K562 (cell line): ENCODE measurements around the gene GLP1R. TPM values are rescaled to one million over a fixed set of nuclear protein-coding genes. Genes with fewer than 3 reads are reported as not detected.

Experiments
- ATAC-seq: fragments of 200-7000 bp; cut with Tn5 transposase; 3 replicates; pipeline ENCODE4 v1.9.1; 2020; ENCODE audit warnings: moderate library complexity
- BruUV-seq: library from RNA; stranded (reverse); fragments of 400-500 nt; replicated peaks from 2 replicates; lab custom pipeline; 2021; lab: Mats Ljungman, UMichigan
- CTCF ChIA-PET: fragments of 300-600 bp; formaldehyde crosslinking; extraction: SDS; loops from one replicate; lab custom pipeline; 2021; ENCODE audit warnings: low intra/inter-chr PET ratio; lab: Yijun Ruan, JAX
- POLR2A ChIA-PET: fragments of 300-600, 350-650 bp; sonication (Branson Sonifier 250); formaldehyde crosslinking; extraction: SDS; loops from one replicate; lab custom pipeline; 2021; ENCODE audit warnings: antibody characterized with exemption, inconsistent platforms; lab: Yijun Ruan, JAX
- DNase-seq, 4 experiments: peaks; one replicate each; pipeline versions ENCODE4 v3.0.0 to v3.0.0-alpha.2; 2011 to 2018; ENCODE audit warnings: low spot score in 3 of 4, mixed read lengths in 3 of 4; ENCODE audit errors: extremely low read depth in 1 of 4
- FAIRE-seq: peaks from 2 replicates; lab custom pipeline; 2011; peaks lifted over from hg19 to GRCh38; lab: Jason Lieb, UNC
- H2AFZ ChIP-seq: 2 replicates; pipeline ENCODE4 v1.6.0; 2011; ENCODE audit warnings: low read depth, low read length, control low read depth, inconsistent platforms
- H3K27ac ChIP-seq: fragments of 200-600 bp; 3 replicates; pipeline ENCODE4 v1.8.0; 2011; ENCODE audit warnings: low read depth, mild to moderate bottlenecking, control low read depth, inconsistent platforms, low read length, moderate library complexity, mixed read lengths; ENCODE audit errors: extremely low read depth
- H3K27me3 ChIP-seq, 2 experiments: fragments of 300-600 bp in 1 of 2; 2 replicates in 1 of 2; 3 replicates in 1 of 2; pipeline versions ENCODE4 v1.6.0 to v1.8.0; 2011; ENCODE audit warnings: inconsistent platforms in 2 of 2, low read length in 2 of 2, mild to moderate bottlenecking in 1 of 2, mixed read lengths in 1 of 2, moderate library complexity in 1 of 2; ENCODE audit not compliant: control insufficient read depth in 2 of 2, insufficient read depth in 2 of 2
- H3K36me3 ChIP-seq: fragments of 300-600 bp; 3 replicates; pipeline ENCODE4 v1.8.0; 2011; ENCODE audit warnings: mild to moderate bottlenecking, low read length, inconsistent platforms; ENCODE audit not compliant: control insufficient read depth, insufficient read depth
- H3K4me1 ChIP-seq, 2 experiments: fragments of 200-600 bp in 1 of 2; replicated peaks in 1 of 2; 2 replicates in 1 of 2; 3 replicates in 1 of 2; pipeline versions ENCODE4 v1.5.1 to v1.8.0; 2011; ENCODE audit warnings: inconsistent platforms in 2 of 2, low read length in 2 of 2, mild to moderate bottlenecking in 1 of 2, mixed read lengths in 1 of 2, moderate library complexity in 1 of 2; ENCODE audit not compliant: control insufficient read depth in 2 of 2, insufficient read depth in 2 of 2
- H3K4me2 ChIP-seq: 2 replicates; pipeline ENCODE4 v1.6.1; 2011; ENCODE audit warnings: low read length, control low read depth, inconsistent platforms, mixed read lengths; ENCODE audit not compliant: insufficient read depth
- H3K4me3 ChIP-seq: fragments of 200-600 bp; sonication (generic), shearing (Covaris generic); 2 replicates; pipeline ENCODE4 v1.5.1; 2016; ENCODE audit warnings: control low read depth, inconsistent platforms
- H3K79me2 ChIP-seq: fragments of 200-600 bp; 3 replicates; pipeline ENCODE4 v1.8.0; 2011; ENCODE audit warnings: low read length, inconsistent platforms; ENCODE audit not compliant: control insufficient read depth, insufficient read depth
- H3K9ac ChIP-seq, 2 experiments: 2 replicates each; pipeline versions ENCODE4 v1.6.0 to v1.6.1; 2011; ENCODE audit warnings: low read depth in 2 of 2, low read length in 2 of 2, control low read depth in 1 of 2, inconsistent platforms in 1 of 2, mild to moderate bottlenecking in 1 of 2, mixed read lengths in 1 of 2; ENCODE audit not compliant: insufficient read depth in 1 of 2
- H3K9me1 ChIP-seq: one replicate; pipeline ENCODE4 v1.6.0; 2011; ENCODE audit warnings: inconsistent platforms, mild to moderate bottlenecking, low read length, moderate library complexity; ENCODE audit not compliant: control insufficient read depth, insufficient read depth
- H3K9me3 ChIP-seq: replicated peaks from 2 replicates; pipeline ENCODE4 v1.5.1; 2011; ENCODE audit warnings: low read depth, low read length, inconsistent platforms; ENCODE audit not compliant: control insufficient read depth, insufficient read depth
- H4K20me1 ChIP-seq: replicated peaks from 2 replicates; pipeline ENCODE4 v1.6.1; 2011; ENCODE audit warnings: low read length, inconsistent platforms, mixed read lengths; ENCODE audit not compliant: control insufficient read depth, insufficient read depth
- ATF7 ChIP-seq: fragments of 450-650 bp; IDR thresholded peaks from 2 replicates; pipeline ENCODE4 v1.7.1; 2014; ENCODE audit warnings: mild to moderate bottlenecking, moderate library complexity
- BCL6 ChIP-seq: fragments of 250-450 bp; sonication (Bioruptor Pico); IDR thresholded peaks from 2 replicates; pipeline ENCODE4 v1.4.0; 2020
- DMBX1 ChIP-seq: fragments of 250-450 bp; sonication (Bioruptor Pico); IDR thresholded peaks from 2 replicates; pipeline ENCODE4 v1.8.0; 2022; ENCODE audit warnings: inconsistent platforms, mild to moderate bottlenecking, moderate library complexity, borderline replicate concordance
- E2F6 ChIP-seq, 2 experiments: IDR thresholded peaks; 2 replicates each; pipeline ENCODE4 v1.6.1; 2011; ENCODE audit warnings: borderline replicate concordance in 1 of 2, control low read depth in 1 of 2, low read depth in 1 of 2, low read length in 1 of 2, mild to moderate bottlenecking in 1 of 2, mixed read lengths in 1 of 2, moderate library complexity in 1 of 2; ENCODE audit not compliant: insufficient read depth in 1 of 2, insufficient read length in 1 of 2, poor library complexity in 1 of 2, severe bottlenecking in 1 of 2; ENCODE audit errors: extremely low read depth in 1 of 2
- GABPB2 ChIP-seq: fragments of 250-450 bp; sonication (Bioruptor Pico); conservative IDR thresholded peaks from 2 replicates; pipeline ENCODE4 v1.5.1; 2021; ENCODE audit warnings: mild to moderate bottlenecking
- HINFP ChIP-seq: fragments of 450-650 bp; conservative IDR thresholded peaks from 2 replicates; pipeline ENCODE4 v1.6.1; 2016; ENCODE audit warnings: missing genetic modification characterization, low read depth, mild to moderate bottlenecking, control low read depth, missing compliant biosample characterization
- HMGXB4 ChIP-seq: sonication (generic); formaldehyde crosslinking; IDR thresholded peaks from 2 replicates; pipeline ENCODE4 v1.8.1; 2023; ENCODE audit warnings: mild to moderate bottlenecking, missing genetic modification reagents
- KHSRP ChIP-seq: fragments of 450-650 bp; IDR thresholded peaks from 2 replicates; pipeline ENCODE4 v1.6.1; 2017
- POLR2AphosphoS5 ChIP-seq: IDR thresholded peaks from 2 replicates; pipeline ENCODE4 v1.6.1; 2011; ENCODE audit warnings: mild to moderate bottlenecking, low read depth, low read length, moderate library complexity; ENCODE audit not compliant: control insufficient read depth, insufficient read depth
- PURB ChIP-seq: sonication (generic); formaldehyde crosslinking; IDR thresholded peaks from 2 replicates; pipeline ENCODE4 v1.9.0; 2021; ENCODE audit warnings: low read depth, mild to moderate bottlenecking, missing genetic modification reagents
- SMARCA5 ChIP-seq: fragments of 450-650 bp; IDR thresholded peaks from 2 replicates; pipeline ENCODE4 v1.6.1; 2016
- TAL1 ChIP-seq: fragments of 450-650 bp; IDR thresholded peaks from 2 replicates; pipeline ENCODE4 v1.6.1; 2016; ENCODE audit warnings: mild to moderate bottlenecking
- U2AF1 ChIP-seq: fragments of 200-400 bp; formaldehyde crosslinking; optimal IDR thresholded peaks from 2 replicates; pipeline ENCODE3; 2017; ENCODE audit warnings: mild to moderate bottlenecking, low read depth, low read length, moderate library complexity
- ZNF592 ChIP-seq: fragments of 450-650 bp; IDR thresholded peaks from 2 replicates; pipeline ENCODE4 v1.6.1; 2017; ENCODE audit warnings: antibody characterized with exemption, mild to moderate bottlenecking
- ZNF79 ChIP-seq: fragments of 250-450 bp; sonication (Bioruptor Pico); IDR thresholded peaks from 2 replicates; pipeline ENCODE4 v1.4.0; 2020; ENCODE audit warnings: low read depth, mild to moderate bottlenecking, moderate library complexity
- in situ Hi-C: fragments of 300-500 bp; cut with MboI; formaldehyde crosslinking; loops from 4 replicates; pipeline ENCODE4 v1.15.0; 2018; ENCODE audit warnings: inconsistent platforms, mixed read lengths
- intact Hi-C: fragments of 100-400 bp; cut with micrococcal nuclease; formaldehyde crosslinking; loops from 2 replicates; pipeline ENCODE4 v1.14.2; 2022
- polyA plus RNA-seq, 8 experiments: library from polyadenylated mRNA; depleted of rRNA in 4 of 8; stranded (reverse) in 5 of 8; unstranded in 3 of 8; fragments of >200 nt; fragmentation: Nextera tagmentation in 2 of 8; fragmentation: Illumina TruSeq in 1 of 8; extraction: Ambion mirVana in 2 of 8; extraction: Trizol in 1 of 8; gene quantifications; 2 replicates each; pipeline versions ENCODE4 v1.2.1 to v1.2.3, GENCODE V29; 2011 to 2014; ENCODE audit warnings: inconsistent platforms in 1 of 8, missing spikeins in 1 of 8
- total RNA-seq, 7 experiments: library from RNA; depleted of rRNA in 6 of 7; stranded (reverse); fragments of >200 nt in 6 of 7; fragmentation: Illumina TruSeq in 2 of 7; extraction: Trizol in 2 of 7; gene quantifications; 2 replicates each; pipeline versions ENCODE4 v1.2.1 to v1.2.3, GENCODE V29; 2011 to 2021; ENCODE audit warnings: low replicate concordance in 1 of 7

The GLP1R gene
- total and polyA plus RNA-seq, 9 of the 15 experiments (the other 6 are each of a cell fraction or from before 2014, with no cell fraction given), result not detected

- Histone ChIP-seq H3K36me3 (no peaks in the 10 kb centered on the region), H3K9me1 (no peaks in the 10 kb centered on the region), H3K4me3 (no peak overlapping the region), H3K4me1 (no peaks in the 10 kb centered on the region), H3K9me3 (no peaks in the 10 kb centered on the region), H3K27me3 (peaks cover 5 to 7% of the 10 kb centered on the region in 2 experiments; a peak in 4 of 5 replicates), H2AFZ (no peak overlapping the region), H3K4me2 (no peak overlapping the region), H4K20me1 (no peaks in the 10 kb centered on the region), H3K9ac (no peak overlapping the region), H3K79me2 (no peaks in the 10 kb centered on the region), H3K27ac (no peak overlapping the region)
- BruUV-seq, result no TSS peak
- CTCF ChIA-PET, result no interaction called here
- ATAC-seq (no peak), DNase-seq (no peak), FAIRE-seq (no peak)
- intact Hi-C loops, result no loop called here
- in situ Hi-C loops, result no loop called here
- POLR2A ChIA-PET, result interaction anchor here (1.0 to 1.3 kb wide), 2 partner anchors 14 to 23 kb away, joined by 3 to 4 read pairs; partner anchors contain the start of gene SAYSD1
- no peak for TF ChIP-seq SMARCA5
- no peak for TF ChIP-seq DMBX1 (CRISPR knock-in tag)
- TF ChIP-seq PURB, result no peak
- TF ChIP-seq ZNF79 (CRISPR knock-in tag), result no peak
- no peak for TF ChIP-seq ZNF592
- no peak for TF ChIP-seq KHSRP
- TF ChIP-seq E2F6 (IDR thresholded peaks at IDR 0.05; ENCODE audit: borderline replicate concordance in 1 of 2, extremely low read depth in 1 of 2, insufficient read depth in 1 of 2, insufficient read length in 1 of 2, low read depth in 1 of 2, low read length in 1 of 2, poor library complexity in 1 of 2, severe bottlenecking in 1 of 2), result no peak
- no peak for TF ChIP-seq HMGXB4 (CRISPR knock-in tag)
- TF ChIP-seq HINFP (tag), result no peak
- no peak for TF ChIP-seq POLR2AphosphoS5
- no peak for TF ChIP-seq GABPB2
- no peak for TF ChIP-seq TAL1
- TF ChIP-seq ATF7, result no peak
- no peak for TF ChIP-seq U2AF1
- TF ChIP-seq BCL6, result no peak
Observed at GRCh38 chr6:39128832-39129231, 80.3 kb downstream of the GLP1R start.
